GM13977 (cell line): ENCODE data around the gene SIRT7.

ENCODE experiments used
- DNase-seq: peaks from one replicate; pipeline ENCODE4 v3.0.0; 2012; ENCODE audit warnings: low spot score
- CTCF ChIP-seq: IDR thresholded peaks from 2 replicates; pipeline ENCODE4 v1.5.1; 2012; ENCODE audit warnings: mild to moderate bottlenecking, control low read depth; ENCODE audit not compliant: insufficient read depth; ENCODE audit errors: extremely low read depth, missing control alignments
- in situ Hi-C: fragments of 300-500 bp; cut with MboI; formaldehyde crosslinking; loops from one replicate; pipeline ENCODE4 v1.12.0; 2022; ENCODE audit warnings: low sequenced_read_pairs, low pct_unique_long_range_greater_than_20kb, mixed read lengths, inconsistent platforms; ENCODE audit not compliant: unreplicated experiment

The SIRT7 gene

GRCh38 chr17:81889602-81890001 is 28.4 kb downstream of the SIRT7 start:
- TF ChIP-seq CTCF, result no peak
- DNase-seq, result no peak
- in situ Hi-C loops, result no loop called here

DNA sequence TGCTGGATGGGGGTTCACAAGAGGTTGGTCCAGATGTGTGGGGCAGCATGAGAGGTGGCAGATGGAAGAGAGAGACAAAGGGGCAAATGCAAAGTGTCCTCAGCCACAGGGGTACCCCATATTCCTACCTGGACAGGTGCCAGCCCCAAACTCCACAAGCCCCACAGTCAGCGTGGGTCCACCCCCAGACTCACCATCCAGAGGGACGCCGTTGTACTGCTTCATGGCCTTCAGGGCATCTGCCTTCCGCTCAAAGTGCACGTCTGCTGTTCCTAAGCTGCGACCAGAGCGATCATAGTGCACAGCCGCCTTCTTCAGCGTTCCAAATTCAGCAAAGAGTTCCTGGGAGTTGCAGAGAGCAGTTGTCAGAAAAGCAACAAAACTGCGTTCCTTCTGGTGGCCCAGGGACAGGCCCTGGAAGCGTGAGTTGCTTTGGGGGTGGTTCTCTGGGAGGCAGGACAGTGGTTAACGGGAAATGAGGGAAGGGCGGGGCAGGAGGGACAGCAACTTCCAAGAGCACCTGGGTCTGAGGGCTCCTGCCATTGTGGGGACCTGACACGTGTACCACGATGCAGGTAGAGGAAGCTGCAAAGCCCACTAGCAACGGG is 28.9 kb downstream of the SIRT7 start:
- no peak for DNase-seq
- in situ Hi-C loops, result no loop called here
- TF ChIP-seq CTCF, result no peak

GRCh38 chr17:81888105-81888987 is 29.6 kb downstream of the SIRT7 start:
- DNase-seq, result no peak
- no peak for TF ChIP-seq CTCF
- in situ Hi-C loops, result no loop called here

DNA sequence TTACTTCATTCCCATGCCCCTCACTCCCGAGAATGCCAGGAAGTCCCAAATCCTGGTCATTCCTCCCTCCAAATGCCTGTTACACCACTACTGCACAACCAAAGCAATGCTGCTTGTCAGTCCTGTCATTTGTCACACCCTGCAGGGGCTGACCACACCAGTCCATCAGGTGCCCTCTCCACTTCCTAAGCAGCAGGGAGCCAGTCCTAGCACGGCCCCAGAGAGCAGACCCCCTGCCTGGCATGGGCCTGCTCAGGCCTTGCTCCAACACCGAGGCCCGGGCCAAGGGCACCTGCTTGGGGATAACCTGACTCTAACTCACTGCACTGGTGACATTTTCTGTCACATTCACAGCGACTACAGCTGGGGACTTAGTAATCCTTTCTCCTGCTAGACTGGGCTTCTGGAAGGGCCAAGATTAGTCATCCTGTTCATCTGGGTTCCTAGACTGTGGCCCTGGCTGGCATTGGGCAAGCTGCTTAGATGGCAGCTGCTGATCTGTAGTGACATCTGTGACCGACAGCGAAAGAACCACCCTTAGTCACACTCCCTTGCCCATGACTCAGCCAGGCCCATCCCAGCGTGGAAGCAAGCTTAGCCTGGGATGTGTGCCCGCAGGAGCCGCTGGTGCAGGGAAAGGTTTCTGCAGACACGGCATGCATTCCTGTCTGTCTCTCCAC is 32.0 kb downstream of the SIRT7 start:
- TF ChIP-seq CTCF, result no peak
- in situ Hi-C loops, result no loop called here
- no peak for DNase-seq

DNA sequence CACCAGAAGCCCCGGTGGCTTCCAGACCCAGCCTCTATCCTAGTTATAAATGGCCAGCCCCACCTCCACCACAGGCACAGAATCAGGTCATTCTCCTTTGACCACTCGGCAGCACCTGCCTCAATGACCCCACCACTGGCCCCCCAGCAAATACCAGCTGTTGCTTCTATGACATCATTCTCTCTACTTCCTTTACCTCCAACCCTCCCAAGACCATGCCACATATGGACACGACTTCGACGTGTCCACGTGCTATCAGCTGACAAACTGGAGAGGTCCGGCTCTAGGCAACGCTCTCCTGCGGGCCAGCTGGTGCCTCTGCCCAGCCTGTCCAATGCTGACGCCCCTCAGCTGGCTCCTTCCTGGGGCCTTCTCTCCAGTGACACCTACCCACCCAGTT is 32.5 kb downstream of the SIRT7 start:
- TF ChIP-seq CTCF, result no peak
- in situ Hi-C loops, result no loop called here
- no peak for DNase-seq

DNA sequence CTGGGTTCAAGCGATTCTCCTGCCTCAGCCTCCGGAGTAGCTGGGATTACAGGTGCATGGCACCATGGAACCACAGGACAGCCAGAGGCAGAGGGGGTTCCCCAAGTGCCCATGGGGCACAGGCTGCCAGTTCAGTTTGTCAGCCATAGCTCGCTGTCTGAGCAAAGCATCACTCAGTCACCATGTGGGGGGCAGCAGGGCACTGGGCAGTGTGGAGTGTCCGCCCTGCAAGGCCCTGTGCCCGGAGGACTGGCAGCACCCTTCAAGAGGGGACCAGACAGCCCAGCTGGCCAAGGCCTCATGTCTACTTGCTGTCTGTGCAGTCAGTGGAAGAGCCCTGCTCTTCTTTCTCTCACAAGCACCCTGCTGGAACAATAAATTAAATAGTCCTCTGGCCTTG is 33.0 kb downstream of the SIRT7 start:
- in situ Hi-C loops, result no loop called here
- TF ChIP-seq CTCF, result no peak
- DNase-seq, result no peak
